ENCODE data around the gene DNER. TPM values are rescaled to one million over a fixed set of nuclear protein-coding genes. Genes with fewer than 3 reads are reported as not detected.

DNER gene
- total and polyA plus RNA-seq, 10 of the 15 experiments (the other 5 are each of a cell fraction or from before 2014, with no cell fraction given): 0.04 to 0.08 (median 0.07) TPM; not detected in 7

DNA sequence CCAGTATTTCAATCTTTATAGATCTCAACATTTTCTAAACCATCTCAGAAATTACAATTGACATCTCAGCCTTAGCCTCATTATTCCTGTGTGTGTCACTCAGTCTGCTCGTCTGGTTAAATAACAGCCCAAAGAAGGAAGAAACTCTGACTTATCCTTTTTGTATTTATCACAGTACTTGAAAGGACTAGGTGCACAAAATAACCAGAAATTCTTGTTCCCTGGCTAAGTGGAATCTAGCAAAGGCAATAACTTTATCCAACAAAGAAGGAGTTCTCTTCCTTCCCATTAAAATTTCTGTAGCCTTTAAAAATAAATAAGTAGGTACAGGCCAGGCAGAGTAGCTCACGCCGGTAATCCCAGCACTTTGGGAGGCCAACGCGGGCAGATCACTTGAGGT is 303.4 kb downstream of the DNER start (continued):
- TF ChIP-seq, protein P1, sequence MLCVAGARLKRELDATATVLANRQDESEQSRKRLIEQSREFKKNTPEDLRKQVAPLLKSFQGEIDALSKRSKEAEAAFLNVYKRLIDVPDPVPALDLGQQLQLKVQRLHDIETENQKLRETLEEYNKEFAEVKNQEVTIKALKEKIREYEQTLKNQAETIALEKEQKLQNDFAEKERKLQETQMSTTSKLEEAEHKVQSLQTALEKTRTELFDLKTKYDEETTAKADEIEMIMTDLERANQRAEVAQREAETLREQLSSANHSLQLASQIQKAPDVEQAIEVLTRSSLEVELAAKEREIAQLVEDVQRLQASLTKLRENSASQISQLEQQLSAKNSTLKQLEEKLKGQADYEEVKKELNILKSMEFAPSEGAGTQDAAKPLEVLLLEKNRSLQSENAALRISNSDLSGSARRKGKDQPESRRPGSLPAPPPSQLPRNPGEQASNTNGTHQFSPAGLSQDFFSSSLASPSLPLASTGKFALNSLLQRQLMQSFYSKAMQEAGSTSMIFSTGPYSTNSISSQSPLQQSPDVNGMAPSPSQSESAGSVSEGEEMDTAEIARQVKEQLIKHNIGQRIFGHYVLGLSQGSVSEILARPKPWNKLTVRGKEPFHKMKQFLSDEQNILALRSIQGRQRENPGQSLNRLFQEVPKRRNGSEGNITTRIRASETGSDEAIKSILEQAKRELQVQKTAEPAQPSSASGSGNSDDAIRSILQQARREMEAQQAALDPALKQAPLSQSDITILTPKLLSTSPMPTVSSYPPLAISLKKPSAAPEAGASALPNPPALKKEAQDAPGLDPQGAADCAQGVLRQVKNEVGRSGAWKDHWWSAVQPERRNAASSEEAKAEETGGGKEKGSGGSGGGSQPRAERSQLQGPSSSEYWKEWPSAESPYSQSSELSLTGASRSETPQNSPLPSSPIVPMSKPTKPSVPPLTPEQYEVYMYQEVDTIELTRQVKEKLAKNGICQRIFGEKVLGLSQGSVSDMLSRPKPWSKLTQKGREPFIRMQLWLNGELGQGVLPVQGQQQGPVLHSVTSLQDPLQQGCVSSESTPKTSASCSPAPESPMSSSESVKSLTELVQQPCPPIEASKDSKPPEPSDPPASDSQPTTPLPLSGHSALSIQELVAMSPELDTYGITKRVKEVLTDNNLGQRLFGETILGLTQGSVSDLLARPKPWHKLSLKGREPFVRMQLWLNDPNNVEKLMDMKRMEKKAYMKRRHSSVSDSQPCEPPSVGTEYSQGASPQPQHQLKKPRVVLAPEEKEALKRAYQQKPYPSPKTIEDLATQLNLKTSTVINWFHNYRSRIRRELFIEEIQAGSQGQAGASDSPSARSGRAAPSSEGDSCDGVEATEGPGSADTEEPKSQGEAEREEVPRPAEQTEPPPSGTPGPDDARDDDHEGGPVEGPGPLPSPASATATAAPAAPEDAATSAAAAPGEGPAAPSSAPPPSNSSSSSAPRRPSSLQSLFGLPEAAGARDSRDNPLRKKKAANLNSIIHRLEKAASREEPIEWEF (IDR thresholded peaks at IDR 0.05; ENCODE audit: insufficient replicate concordance, low read depth, low read length): no peak
- TF ChIP-seq SMAD1 (IDR thresholded peaks at IDR 0.05; ENCODE audit: low read depth, partially characterized antibody): no peak
- no peak for TF ChIP-seq NBN (IDR thresholded peaks at IDR 0.05)
- no peak for TF ChIP-seq CBFB (IDR thresholded peaks at IDR 0.05; ENCODE audit: low read depth)
- no peak for TF ChIP-seq NFYB (IDR thresholded peaks at IDR 0.05; ENCODE audit: insufficient read depth, low read depth, low read length)
- TF ChIP-seq POU2F2 (IDR thresholded peaks at IDR 0.05; ENCODE audit: borderline replicate concordance, low read depth, low read length): no peak

DNA sequence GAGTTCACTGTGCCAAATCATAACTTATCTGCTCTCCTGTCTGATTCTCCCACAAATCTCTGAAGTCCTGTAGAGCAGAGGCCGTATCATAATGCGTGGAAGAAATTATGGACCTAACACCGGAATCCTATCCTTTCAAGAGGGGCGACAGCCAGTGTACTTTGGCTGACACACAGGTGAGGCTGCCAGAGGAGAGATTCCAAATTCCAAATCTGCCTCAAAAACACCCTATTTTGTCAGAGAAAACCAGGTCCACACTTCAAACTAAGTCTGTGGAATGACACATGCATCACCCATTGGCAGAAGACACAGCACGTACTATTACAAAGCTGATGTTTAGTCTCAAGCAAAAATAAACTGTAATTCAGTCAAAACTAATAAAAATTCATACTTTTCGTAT is 304.1 kb downstream of the DNER start:
- H2AFZ ChIP-seq (ENCODE audit: control insufficient read depth, low read depth, low read length): no peak overlapping the region
- no peaks in the 10 kb centered on the region for H3K79me2 ChIP-seq (ENCODE audit: control insufficient read depth, insufficient read depth, low read length)
- TF ChIP-seq IKZF2 (IDR thresholded peaks at IDR 0.05) (no peak), ZNF384 (IDR thresholded peaks at IDR 0.05; ENCODE audit: borderline replicate concordance, low read depth, low read length) (no peak), EGR1 (IDR thresholded peaks at IDR 0.05; ENCODE audit: borderline replicate concordance in 1 of 2, low read depth in 2 of 2, low read length in 2 of 2) (no peak), JUNB (IDR thresholded peaks at IDR 0.05) (no peak), CREB1 (IDR thresholded peaks at IDR 0.05; ENCODE audit: low read depth) (no peak), SPI1 (IDR thresholded peaks at IDR 0.05; ENCODE audit: borderline replicate concordance, insufficient read depth, low read depth, low read length) (no peak), POLR2A (IDR thresholded peaks at IDR 0.05; ENCODE audit: low read depth, low read length) (no peak), MTA2 (IDR thresholded peaks at IDR 0.05; ENCODE audit: low read depth) (no peak), TCF7 (IDR thresholded peaks at IDR 0.05; ENCODE audit: borderline replicate concordance) (no peak)
- TF ChIP-seq, protein P2, sequence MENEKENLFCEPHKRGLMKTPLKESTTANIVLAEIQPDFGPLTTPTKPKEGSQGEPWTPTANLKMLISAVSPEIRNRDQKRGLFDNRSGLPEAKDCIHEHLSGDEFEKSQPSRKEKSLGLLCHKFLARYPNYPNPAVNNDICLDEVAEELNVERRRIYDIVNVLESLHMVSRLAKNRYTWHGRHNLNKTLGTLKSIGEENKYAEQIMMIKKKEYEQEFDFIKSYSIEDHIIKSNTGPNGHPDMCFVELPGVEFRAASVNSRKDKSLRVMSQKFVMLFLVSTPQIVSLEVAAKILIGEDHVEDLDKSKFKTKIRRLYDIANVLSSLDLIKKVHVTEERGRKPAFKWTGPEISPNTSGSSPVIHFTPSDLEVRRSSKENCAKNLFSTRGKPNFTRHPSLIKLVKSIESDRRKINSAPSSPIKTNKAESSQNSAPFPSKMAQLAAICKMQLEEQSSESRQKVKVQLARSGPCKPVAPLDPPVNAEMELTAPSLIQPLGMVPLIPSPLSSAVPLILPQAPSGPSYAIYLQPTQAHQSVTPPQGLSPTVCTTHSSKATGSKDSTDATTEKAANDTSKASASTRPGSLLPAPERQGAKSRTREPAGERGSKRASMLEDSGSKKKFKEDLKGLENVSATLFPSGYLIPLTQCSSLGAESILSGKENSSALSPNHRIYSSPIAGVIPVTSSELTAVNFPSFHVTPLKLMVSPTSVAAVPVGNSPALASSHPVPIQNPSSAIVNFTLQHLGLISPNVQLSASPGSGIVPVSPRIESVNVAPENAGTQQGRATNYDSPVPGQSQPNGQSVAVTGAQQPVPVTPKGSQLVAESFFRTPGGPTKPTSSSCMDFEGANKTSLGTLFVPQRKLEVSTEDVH (IDR thresholded peaks at IDR 0.05; ENCODE audit: low read depth, partially characterized antibody): no peak
- H3K4me1 ChIP-seq (ENCODE audit: control insufficient read depth, insufficient read depth, low read length): no peaks in the 10 kb centered on the region
- intact Hi-C loops (cut with micrococcal nuclease; ENCODE audit: unreplicated experiment): no loop called here
- CTCF ChIA-PET: no interaction called here
- WGBS (ENCODE audit: insufficient coverage, insufficient replicate concordance, low lambda C conversion rate, missing lambda C conversion rate): 21% methylated on average over 6 of the region's 6 CpGs
- peaks cover 0 to 2% of the 10 kb centered on the region in 2 experiments; a peak in 1 of 4 replicates for H3K27me3 ChIP-seq (replicated peaks in 1 of 2; ENCODE audit: control insufficient read depth in 2 of 2, insufficient read depth in 2 of 2, low read length in 1 of 2)
- H3K4me2 ChIP-seq (ENCODE audit: control insufficient read depth, insufficient read depth): no peak overlapping the region
- POLR2A ChIA-PET: no interaction called here
- ATAC-seq (no peak), FAIRE-seq (no peak), DNase-seq (ENCODE audit: low read depth, low spot score) (no peak)
- H3K9me3 ChIP-seq (replicated peaks; ENCODE audit: control insufficient read depth, insufficient read depth, low read length): no peaks in the 10 kb centered on the region
- H3K9ac ChIP-seq (ENCODE audit: control insufficient read depth, insufficient read depth, low read length): no peak overlapping the region
- no TSS peak for BruUV-seq (replicated peaks)
- H4K20me1 ChIP-seq (ENCODE audit: control insufficient read depth, insufficient read depth): no peaks in the 10 kb centered on the region
- H3K4me3 ChIP-seq: no peak overlapping the region
- no peak overlapping the region for H3K27ac ChIP-seq (ENCODE audit: control insufficient read depth, insufficient read depth)
- in situ Hi-C loops (cut with MboI): no loop called here
- RAD21 ChIA-PET (ENCODE audit: unreplicated experiment): no interaction called here
- no peaks in the 10 kb centered on the region for H3K36me3 ChIP-seq (ENCODE audit: control insufficient read depth in 2 of 2, insufficient read depth in 2 of 2, low read length in 1 of 2)
- SMC1A ChIA-PET (ENCODE audit: uncharacterized antibody, unreplicated experiment): no interaction called here
